Stimulated activated CD4-positive, alpha-beta T cell treated with anti-CD3 and anti-CD28 coated beads, Interleukin-2, amount 100 ng/mL, for 4 hours (primary cell): ENCODE results near the gene ATG101.
"Not testable (repeated sequence)": the region's sequence is repeated elsewhere in the genome, so short reads cannot be mapped to it uniquely, and the experiment has no call there.

Source experiments
- DNase-seq: peaks from one replicate; pipeline ENCODE4 v3.0.0-alpha.2; 2020; ENCODE audit warnings: low read depth

The ATG101 gene

DNA sequence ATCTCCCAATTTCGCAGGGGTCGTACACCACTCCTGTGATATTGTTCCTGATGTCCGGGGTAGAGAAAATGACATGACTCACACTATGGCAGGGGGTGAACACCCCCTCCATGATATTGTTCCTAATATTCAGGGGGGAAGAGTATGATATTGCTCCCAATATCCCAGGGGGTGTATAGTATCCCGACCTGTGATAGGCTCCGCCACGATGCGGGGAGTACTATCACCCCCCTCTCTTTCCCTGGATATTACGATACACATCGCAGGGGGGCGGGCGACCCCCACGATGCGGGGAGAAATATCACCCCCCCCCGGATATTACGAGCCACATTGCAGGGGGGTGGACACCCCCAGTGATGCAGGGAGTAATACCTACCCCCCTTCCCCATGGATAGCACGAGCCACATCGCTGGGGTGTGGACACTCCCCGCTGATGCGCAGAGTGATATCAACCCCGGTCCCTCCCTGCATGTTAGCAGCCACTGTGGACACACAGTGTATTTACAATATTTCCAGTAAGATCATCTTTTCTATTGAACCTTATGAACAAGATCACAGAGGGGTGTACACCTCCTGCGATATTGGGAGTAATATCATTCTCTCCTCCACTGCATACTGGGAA is 27.4 kb downstream of the ATG101 start:
- no peak for DNase-seq

DNA sequence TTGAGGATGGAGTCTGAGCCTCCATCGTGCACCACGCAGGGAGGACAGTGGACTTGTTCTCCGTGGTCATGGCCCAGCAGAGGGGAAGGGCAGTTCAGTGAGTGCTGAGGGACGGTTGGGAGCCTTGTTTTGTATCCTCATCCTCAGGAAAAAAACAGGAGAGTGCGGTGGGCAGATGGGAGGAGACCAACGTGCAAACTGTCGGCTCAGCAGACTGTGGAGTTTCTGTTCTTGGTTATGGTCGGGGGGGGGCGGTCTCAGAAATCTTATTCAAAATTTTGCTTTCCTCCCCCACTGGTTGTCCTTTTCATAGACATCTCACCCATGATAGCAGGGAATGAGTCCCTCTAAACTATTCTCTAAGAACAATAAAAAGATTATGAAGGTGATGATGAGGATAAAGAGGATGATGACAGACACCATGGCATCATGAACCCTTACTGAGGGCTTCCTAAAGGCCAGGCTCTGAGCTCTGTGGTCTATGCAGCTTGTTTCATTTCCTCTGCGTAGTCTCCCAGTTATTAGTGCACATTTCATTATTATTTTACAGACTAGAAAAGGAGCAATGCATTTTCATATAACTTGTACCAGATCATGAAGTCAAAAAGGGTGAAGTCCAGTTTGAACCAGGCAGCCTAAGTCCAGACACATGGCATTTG is 34.8 kb downstream of the ATG101 start:
- not testable (repeated sequence) for DNase-seq

DNA sequence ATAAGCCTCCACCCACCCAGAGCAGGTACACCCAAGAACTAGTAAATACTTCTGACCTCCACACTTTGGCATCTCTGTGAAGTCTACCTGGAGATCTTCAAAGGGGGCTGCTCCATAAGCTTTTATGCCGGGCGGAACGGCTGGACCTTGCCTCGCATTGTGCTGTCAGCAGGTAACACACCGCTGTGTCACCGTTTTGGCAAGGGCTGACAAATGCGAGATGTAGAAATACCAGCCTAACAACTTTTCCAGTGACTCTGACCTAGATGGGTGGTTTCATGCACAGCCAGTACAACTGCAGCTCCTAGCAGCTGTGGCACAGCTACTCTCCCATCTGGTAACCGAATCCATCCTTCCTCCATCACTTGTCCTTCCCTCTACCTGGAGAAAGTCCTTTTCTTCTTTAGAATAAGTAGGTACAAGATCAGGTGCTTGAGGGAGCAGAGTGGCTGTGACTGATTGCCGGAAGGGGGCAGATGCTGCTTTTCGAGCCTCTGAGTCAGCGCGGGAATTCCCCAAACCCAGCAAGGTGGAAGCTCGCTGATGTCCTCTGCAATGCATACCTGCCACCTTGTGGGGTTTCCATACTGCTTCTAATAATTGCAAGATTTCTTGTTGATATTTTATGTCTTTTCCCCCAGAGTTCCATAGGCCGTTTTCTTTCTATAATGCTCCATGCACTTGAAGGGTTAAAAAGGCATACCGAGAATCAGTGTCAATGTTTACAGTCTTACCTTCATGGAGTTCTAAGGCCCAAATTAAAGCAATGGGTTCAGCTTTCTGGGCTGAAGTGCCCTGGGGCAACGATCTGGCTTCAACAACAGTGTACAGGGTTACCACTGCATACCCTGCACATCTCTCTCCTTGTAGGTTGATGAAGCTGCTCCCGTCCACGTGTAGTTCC is 46.7 kb downstream of the ATG101 start:
- DNase-seq, result peak; percentile 63

DNA sequence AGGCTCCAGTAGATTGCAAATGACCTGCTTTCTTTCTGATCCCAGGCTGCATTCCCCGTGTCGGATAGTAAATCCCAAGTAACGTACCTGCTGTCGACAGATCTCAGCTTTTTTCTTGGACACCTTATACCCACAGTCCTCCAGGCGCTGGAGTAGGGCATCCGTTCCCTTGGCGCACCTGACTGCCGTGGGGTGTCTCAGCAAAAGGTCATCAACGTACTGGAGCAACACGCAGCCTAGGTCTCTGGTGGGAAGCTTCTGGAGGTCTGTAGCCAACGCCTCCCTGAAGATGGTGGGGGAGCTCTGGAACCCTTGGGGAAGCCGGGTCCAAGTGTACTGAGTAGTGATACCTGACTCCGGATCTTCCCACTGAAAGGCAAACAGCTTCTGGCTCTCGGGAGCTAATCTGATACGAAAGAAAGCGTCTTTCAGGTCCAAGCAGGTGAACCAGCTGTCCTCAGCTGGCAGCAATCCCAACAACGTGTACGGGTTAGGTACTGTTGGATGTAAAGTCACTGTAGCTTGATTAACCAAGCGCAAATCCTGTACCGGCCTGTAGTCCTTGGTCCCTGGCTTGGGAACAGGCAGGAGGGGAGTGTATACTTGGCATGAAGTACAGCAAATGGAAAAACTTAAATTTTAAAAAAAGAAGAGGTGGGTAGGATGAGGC is 48.2 kb downstream of the ATG101 start:
- DNase-seq, result not testable (repeated sequence)

DNA sequence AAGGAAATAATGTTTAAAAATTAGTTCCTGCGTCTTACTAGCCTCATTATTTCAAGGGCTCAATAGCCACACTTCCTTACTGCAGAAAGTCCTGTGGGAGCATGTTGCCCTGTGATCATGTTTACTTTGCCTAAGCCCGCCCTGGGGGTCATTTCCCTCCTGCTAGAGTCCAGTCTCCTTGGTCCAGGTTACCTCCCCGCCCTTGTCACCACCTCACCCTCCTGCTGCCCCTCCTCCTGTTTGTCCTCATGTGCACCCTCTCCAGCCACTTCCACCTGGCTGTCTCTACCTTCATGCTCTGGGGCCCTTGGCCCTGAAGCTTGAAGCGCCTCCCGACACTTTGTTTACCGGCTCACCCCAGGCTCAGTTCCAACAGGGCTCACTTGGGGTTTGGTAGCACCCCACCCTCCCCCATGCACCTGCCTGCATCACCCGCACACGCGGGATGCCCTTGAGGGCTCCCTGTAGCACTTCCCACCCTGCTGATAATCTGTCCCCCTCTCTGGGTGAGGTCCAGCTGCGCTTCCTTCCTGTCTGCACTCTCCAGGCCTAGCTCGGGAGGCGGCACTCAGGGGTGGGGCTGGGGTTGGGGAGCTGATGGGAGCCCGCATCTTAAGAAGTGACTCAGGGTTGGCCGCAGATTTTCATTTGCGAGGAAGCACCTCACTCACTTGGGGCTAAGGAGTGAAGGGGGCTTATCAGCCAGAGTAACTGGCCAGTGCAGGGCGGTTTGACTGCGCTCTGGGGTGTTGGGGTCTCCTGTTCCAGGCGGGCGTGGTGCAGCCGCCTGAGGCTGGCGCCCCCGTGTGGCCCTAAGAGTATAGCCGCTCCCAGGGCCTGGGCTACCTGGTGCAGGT is 49.8 kb downstream of the ATG101 start:
- no peak for DNase-seq

DNA sequence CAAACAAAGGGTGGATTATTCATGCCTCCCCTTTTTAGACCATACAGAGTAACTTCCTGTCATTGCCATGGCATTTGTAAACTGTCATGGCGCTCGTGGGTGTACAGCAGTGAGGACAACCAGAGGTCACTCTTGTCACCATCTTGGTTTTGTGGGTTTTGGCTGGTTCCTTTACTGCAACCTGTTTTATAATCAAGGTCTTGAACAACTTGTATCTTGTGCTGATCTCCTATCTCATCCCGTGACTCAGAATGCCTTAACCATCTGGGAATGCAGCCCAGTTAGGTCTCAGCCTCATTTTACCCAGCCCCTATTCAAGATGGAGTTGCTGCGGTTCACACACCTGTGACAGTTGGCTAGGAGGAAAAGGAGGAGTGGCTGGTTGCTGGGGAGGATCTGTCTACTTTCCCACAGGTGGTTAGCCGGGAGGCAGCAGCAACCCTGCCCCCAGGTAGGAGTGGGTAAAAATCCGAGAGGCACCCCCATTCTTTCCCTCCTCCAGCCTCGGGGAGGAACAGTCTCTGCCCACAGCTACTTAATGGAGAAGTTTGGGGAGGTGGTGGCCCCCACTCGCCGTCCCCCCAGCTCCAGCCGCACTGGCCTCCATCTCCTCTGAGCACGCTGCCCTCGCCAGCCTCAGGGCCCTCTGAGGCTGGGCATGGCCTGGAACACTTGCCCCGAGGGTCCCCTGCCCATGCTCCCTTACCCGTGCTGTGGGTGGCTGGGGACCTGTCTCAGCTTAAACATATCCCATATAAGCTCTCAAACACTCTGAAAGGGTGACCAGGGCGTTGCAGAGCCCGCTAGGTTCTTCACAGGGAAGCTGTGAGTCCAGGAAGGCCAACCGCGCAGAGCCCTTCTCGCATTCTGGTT is 51.4 kb downstream of the ATG101 start:
- DNase-seq, result no peak

DNA sequence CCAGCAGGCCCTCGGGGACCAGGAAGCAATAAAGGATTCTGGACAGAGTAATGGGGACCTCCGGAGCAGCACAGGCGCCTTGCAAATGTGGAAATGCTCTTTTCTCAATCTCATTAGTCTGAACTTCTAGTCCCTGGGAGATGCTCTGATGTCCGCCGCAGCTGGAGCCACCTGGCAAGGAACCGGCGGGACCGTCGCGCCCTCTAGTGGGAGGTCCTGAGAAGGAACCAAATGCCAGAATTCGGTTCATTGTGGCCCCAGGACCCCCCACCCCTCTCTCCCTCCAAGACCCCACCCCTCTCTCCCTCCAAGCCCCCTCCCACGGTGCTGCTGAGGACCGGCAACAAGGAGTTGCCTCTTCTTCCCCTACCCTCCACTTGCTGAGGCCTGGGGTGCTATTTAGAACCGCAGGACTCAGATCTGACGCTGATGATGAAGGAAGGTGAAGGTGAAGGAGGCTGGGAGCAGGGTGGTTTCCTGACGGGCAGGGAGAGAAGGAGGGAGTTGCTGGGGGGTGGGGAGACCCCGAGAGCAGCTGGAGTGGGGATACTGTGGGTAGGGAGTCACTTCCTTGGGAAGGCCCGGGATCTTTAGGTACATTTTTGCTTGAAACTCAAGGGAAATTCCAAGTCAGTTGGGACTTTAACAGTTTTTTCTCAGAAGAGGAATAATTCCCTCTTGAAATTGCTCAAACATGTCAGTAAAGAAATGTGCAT is 52.2 kb downstream of the ATG101 start:
- DNase-seq, result peak; percentile 42

DNA sequence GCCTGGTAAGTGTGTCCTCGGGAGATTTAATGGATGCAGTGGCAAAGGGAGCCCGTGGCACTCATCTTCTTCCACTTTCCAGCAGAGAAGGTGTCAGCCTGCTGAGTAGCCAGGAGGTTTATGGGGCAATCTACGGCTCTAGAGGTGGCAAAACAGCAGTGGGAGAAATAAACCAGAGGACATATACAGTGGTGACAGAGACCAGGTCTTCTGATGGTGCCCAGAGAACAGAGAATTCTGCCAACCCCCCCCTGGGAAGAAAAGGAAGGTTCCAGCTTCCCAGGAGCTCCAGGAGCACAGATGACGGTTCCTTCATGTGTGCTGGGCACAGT is 52.7 kb downstream of the ATG101 start:
- DNase-seq, result no peak

DNA sequence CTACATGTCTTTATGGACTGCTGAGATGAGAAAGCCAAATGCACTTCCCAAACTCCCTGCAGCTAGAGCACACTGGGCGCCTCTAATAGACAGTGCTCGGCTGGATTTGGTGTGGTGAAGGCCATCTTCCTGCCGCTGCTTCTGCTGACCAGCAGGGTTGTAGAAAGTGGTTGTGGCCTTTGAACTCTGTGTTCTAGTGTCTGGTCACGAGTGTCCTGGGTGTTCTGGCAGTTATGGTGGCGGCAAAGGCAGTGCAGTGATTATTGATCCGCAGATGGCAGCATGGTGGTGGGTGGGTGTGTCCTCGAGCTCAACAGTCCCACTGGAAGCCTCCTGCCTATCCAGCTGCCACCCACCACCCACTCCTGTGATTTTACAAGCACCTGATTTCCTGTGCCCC is 53.1 kb downstream of the ATG101 start:
- DNase-seq, result no peak

DNA sequence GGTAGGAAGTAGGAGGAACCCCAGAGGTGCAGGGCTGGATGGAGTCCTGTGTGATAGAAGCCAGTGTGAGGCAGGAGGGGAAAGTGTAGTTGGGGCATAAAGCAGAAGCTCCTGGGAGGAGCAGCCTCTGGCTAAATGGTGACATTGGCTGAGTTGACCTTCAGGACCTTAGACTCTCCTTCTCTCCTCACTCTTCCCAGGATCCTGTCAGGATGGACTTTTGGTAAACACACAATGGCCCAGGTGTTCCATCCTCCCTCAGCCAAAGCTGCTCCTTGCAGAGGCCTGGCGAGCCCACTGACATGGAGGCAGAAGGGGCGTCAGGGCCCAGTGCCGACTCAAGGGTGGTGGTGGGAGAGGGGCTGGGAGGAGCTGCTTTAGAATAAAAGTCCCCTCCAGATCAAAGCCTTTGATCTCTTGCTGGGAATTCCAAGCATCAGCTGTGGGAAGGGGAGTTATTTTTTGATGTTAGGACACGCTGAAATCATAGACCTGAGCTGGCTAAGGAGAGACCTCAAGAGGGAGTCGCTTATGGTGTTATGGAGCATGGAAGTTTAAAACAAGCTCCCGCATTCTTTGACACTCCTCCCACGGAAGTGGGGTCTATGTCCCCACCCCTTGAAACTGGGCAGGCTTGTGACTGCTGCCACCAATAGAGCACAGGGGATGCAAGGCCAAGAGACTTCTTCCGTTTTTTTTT is 53.9 kb downstream of the ATG101 start:
- no peak for DNase-seq

DNA sequence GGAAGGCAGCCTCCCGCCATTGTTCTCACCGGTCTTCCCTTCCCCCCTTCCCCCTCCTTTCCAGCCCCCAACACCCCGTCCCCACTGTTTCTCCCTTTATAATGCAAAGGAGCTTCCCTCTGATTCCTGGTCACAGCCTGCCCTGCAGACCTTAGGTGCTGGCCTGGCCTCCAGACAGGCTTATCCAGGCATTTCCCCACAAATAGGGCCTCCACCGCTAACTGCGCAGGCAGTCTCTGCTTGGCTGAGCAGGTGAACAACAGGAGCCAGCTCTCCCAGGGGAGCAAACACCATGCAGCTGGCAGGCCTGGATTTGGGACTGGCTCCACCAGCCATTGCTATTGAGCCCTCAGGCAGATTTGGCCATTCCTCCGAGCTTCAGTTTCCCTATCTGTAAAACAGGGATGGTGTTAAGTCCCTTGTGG is 55.7 kb downstream of the ATG101 start:
- no peak for DNase-seq

DNA sequence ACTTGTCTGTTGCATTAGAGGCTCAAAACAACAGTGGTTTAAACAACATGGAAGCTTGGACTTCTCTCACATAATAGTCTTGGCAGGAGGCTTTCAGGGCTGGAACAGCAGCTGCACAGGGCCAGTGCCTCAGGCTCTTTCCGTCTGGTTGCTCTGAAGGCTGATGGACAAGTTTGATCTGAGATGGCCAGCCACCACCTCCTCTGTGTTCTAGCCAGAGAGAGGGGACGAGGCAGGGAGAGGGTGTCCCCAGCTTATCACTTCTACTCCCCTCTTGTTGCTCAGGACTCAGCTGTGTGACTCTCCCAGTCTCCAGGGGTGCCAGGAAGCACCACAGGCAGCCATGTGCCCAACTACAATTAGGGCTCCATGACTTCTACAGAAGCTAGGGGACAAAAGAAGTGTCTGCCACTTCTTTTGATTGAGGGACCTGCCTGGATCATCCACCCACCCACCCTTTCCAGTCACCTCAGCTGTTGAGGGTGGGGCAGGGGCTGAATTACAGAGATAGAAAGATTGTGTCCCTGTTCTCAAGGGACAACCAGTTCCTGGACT is 56.3 kb downstream of the ATG101 start:
- DNase-seq, result no peak
